Measurements from ENCODE around the gene CCDC12.

DNA sequence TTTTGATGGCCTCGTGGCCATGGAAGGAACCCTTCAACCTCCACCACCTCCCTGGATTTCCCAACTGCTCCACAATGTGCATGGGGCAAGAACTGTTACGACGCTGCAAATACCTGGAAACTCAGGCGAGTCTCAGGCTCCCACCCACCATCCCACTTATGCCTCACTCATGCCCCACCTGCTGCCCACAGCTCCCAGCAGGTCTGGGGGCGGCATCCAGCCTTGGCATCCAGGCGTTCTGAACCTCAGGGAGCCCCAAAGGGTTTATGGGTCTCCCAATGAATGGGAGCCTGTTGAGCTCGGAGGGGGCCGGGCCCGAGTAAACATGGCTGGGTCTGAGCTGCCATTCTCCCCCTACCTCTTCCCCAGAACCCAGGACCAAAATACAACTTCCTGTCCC lies 101.0 kb downstream of the CCDC12 start:
- TF ChIP-seq, protein P1, sequence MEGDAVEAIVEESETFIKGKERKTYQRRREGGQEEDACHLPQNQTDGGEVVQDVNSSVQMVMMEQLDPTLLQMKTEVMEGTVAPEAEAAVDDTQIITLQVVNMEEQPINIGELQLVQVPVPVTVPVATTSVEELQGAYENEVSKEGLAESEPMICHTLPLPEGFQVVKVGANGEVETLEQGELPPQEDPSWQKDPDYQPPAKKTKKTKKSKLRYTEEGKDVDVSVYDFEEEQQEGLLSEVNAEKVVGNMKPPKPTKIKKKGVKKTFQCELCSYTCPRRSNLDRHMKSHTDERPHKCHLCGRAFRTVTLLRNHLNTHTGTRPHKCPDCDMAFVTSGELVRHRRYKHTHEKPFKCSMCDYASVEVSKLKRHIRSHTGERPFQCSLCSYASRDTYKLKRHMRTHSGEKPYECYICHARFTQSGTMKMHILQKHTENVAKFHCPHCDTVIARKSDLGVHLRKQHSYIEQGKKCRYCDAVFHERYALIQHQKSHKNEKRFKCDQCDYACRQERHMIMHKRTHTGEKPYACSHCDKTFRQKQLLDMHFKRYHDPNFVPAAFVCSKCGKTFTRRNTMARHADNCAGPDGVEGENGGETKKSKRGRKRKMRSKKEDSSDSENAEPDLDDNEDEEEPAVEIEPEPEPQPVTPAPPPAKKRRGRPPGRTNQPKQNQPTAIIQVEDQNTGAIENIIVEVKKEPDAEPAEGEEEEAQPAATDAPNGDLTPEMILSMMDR (IDR thresholded peaks at IDR 0.05) = no peak
- no peak for TF ChIP-seq POLR2A (IDR thresholded peaks at IDR 0.05)

Data from adrenal gland (tissue), 5 donors.